Upper lobe of right lung (tissue), 1 donor: Measurements from ENCODE around the gene CYP4V2. TPM values are rescaled to one million over a fixed set of nuclear protein-coding genes. Genes with fewer than 3 reads are reported as not detected.
"Not testable (repeated sequence)": the region's sequence is repeated elsewhere in the genome, so short reads cannot be mapped to it uniquely, and the experiment has no call there.

Experiments used
- ATAC-seq: fragments of 200-7000 bp; cut with Tn5 transposase; one replicate; pipeline ENCODE4 v1.9.1; 2020; ENCODE audit warnings: mild to moderate bottlenecking, moderate library complexity
- DNase-seq: peaks from one replicate; pipeline ENCODE4 v3.0.0-alpha.2; 2020
- H3K27ac ChIP-seq: fragments of 200-600 bp; one replicate; pipeline ENCODE4 v1.8.0; 2022
- H3K27me3 ChIP-seq: fragments of 200-600 bp; one replicate; pipeline ENCODE4 v1.8.0; 2022; ENCODE audit warnings: mild to moderate bottlenecking
- H3K36me3 ChIP-seq: fragments of 200-600 bp; one replicate; pipeline ENCODE4 v1.8.0; 2022
- H3K4me1 ChIP-seq: fragments of 200-600 bp; one replicate; pipeline ENCODE4 v1.8.0; 2022
- H3K4me3 ChIP-seq: fragments of 200-600 bp; one replicate; pipeline ENCODE4 v1.8.0; 2022; ENCODE audit warnings: mild to moderate bottlenecking
- H3K9me3 ChIP-seq: fragments of 200-600 bp; one replicate; pipeline ENCODE4 v1.8.0; 2022
- intact Hi-C: fragments of 100-400 bp; cut with DNase I; formaldehyde crosslinking; loops from one replicate; pipeline ENCODE4 v1.11.0; 2022
- total RNA-seq: library from RNA; stranded (reverse); fragmentation: NEBNext Ultra II Directional; extraction: Animal tissue kit (Norgen Biotek cat#: 25700); gene quantifications from one replicate; pipeline ENCODE4 v1.2.1, GENCODE V29; 2021
- TF ChIP-seq, protein P1 (sequence below): fragments of 200-600 bp; IDR thresholded peaks from one replicate; pipeline ENCODE4 v1.8.0; 2022; ENCODE audit warnings: antibody characterized with exemption
- donor health status: DM: no; HTN: yes; CAD: no; lungs with severe emphysema.

Gene CYP4V2
- total RNA-seq, 1 donor from 2014 or later, result 35.4 TPM

DNA sequence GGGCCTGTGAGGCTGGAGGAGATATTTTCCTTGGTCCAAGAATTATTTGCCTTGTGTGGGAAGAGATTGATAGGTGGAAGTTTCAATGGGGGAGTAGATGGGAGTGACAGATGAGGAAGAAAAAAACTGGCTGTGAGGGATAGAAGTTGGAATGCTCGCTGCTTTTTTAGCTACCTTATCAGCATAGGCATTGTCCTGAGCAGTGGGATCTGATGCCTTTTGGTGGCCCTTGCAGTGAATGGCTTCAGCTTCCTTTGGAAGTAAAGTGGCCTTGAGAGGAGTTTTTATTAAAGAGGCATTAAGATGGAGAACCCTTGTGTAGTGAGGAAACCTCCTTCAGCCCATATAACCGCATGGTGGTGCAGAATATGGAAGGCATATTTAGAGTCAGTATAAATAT is 52.0 kb downstream of the CYP4V2 start:
- Histone ChIP-seq H3K27ac (no peak overlapping the region), H3K4me3 (no peak overlapping the region), H3K27me3 (no peaks in the 10 kb centered on the region), H3K36me3 (no peaks in the 10 kb centered on the region), H3K9me3 (no peaks in the 10 kb centered on the region), H3K4me1 (no peaks in the 10 kb centered on the region)
- no peak for DNase-seq
- no peak for ATAC-seq
- TF ChIP-seq, protein P1, sequence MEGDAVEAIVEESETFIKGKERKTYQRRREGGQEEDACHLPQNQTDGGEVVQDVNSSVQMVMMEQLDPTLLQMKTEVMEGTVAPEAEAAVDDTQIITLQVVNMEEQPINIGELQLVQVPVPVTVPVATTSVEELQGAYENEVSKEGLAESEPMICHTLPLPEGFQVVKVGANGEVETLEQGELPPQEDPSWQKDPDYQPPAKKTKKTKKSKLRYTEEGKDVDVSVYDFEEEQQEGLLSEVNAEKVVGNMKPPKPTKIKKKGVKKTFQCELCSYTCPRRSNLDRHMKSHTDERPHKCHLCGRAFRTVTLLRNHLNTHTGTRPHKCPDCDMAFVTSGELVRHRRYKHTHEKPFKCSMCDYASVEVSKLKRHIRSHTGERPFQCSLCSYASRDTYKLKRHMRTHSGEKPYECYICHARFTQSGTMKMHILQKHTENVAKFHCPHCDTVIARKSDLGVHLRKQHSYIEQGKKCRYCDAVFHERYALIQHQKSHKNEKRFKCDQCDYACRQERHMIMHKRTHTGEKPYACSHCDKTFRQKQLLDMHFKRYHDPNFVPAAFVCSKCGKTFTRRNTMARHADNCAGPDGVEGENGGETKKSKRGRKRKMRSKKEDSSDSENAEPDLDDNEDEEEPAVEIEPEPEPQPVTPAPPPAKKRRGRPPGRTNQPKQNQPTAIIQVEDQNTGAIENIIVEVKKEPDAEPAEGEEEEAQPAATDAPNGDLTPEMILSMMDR, result no peak
- intact Hi-C loops, result no loop called here

DNA sequence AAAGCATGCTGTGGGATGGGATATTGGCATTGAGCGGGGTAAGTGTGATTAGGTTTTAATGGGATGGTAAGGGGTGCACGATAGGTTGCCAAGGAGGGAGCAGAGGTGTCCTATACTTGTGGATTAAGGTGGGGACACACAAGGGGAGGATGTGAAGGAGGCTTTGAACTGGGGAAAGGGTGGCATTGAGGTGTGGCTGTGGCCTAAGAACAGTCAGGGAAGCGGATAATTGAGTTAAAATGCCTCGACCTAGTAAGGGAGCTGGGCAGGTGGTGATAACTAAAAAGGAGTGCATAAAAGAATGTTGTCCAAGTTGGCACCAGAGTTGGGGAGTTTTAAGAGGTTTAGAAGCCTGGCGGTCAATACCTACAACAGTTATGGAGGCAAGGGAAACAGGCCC is 53.5 kb downstream of the CYP4V2 start:
- TF ChIP-seq, protein P1, result no peak
- Histone ChIP-seq H3K36me3 (no peaks in the 10 kb centered on the region), H3K27me3 (no peaks in the 10 kb centered on the region), H3K27ac (no peak overlapping the region), H3K4me3 (no peak overlapping the region), H3K9me3 (no peaks in the 10 kb centered on the region), H3K4me1 (no peaks in the 10 kb centered on the region)
- no peak for DNase-seq
- ATAC-seq, result no peak
- intact Hi-C loops, result no loop called here

DNA sequence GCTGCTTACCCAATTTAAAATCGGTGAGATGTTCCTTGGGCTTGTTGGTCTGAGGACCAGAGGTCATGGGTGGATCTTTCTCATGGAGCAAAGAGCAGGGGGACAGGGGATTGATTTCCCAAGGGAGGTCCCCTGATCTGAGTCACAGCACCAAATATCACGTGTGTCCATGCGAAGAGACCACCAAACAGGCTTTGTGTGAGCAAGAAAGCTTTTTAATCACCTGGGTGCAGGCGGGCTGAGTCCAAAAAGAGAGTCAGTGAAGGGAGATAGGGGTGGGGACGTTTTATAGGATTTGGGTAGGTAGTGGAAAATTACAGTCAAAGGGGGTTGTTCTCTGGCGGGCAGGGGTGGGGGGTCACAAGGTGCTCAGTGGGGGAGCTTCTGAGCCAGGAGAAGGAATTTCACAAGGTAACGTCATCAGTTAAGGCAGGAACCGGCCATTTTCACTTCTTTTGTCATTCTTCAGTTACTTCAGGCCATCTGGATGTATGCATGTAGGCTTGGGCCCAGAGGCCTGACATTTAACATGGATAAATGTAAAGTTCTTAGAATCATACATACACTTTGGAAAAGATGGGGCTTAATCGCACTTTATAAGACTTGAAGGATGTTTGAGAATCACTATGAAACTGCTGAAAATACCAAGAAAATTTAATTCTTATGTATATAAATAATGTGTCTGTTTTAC is 55.8 kb downstream of the CYP4V2 start:
- DNase-seq, H3K27ac ChIP-seq, ATAC-seq, intact Hi-C loops, H3K36me3 ChIP-seq, H3K4me1 ChIP-seq, H3K9me3 ChIP-seq, H3K4me3 ChIP-seq, H3K27me3 ChIP-seq: not testable (repeated sequence)

DNA sequence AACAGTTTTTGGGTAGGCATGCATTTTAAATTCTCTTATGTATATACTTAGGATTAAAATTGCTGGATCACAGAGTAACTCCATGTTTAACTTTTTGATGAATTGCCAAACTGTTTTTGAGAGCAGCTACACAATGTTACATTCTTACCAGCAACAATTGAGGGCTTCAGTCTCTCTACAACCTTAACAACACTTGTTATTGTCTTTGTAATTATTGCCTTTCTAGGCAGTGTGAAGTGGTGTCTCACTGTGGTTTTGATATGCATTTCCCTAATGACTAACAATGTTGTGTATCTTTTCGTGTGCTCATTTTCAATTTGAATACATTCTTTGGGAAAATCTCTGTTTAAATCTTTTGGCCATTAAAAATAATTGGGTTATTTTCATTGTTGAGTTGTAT is 57.3 kb downstream of the CYP4V2 start:
- no peak for ATAC-seq
- no peak for DNase-seq
- intact Hi-C loops, result no loop called here
- H3K36me3 ChIP-seq, result no peaks in the 10 kb centered on the region
- no peak overlapping the region for H3K27ac ChIP-seq
- no peak overlapping the region for H3K4me3 ChIP-seq
- no peaks in the 10 kb centered on the region for H3K4me1 ChIP-seq
- no peaks in the 10 kb centered on the region for H3K9me3 ChIP-seq
- TF ChIP-seq, protein P1, result no peak
- no peaks in the 10 kb centered on the region for H3K27me3 ChIP-seq

DNA sequence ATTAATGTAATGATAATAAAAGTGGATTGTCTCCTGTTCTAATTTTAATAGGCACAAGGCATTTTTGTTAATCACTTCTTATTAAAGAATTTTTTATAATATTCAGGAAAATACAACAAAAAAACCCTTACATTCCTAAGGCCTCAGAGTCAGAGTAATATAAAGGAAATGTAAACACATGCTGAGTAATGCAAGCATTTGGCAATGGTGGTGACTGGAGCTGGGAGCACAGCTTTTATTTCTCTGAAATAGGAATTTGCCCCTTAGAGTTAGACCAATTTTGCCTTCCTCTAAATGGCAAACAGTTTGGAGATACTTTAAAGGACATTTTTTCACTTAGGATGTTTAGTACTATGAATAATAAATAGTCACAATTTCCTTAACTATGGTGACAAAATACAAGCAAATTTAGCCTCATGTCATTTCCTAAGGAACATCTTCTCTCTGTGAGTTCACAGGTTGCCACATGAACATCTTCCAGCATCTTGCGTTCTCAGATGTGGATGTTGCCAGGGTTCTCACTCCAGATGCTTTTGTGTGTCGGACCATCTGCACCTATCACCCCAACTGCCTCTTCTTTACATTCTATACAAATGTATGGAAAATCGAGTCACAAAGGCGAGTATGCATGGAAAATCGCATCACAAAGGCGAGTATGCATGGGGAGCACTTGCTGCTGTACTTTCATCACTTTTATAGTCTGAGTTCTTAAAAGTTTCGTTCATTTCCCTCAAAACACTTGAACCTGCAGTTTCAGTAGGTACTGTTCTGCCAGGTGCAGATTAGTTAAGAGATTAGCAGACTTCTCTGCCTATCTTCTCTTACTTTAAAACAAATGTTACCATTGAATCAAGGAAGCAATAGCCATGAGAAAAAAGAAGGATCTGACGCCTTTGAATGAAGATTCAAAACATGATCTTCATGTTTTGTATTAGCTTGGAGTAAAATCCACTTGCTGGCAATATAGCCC is 58.7 kb downstream of the CYP4V2 start:
- intact Hi-C loops, result no loop called here
- no peak overlapping the region for H3K27ac ChIP-seq
- H3K9me3 ChIP-seq, result no peaks in the 10 kb centered on the region
- no peak for DNase-seq
- TF ChIP-seq, protein P1, result no peak
- no peaks in the 10 kb centered on the region for H3K36me3 ChIP-seq
- no peaks in the 10 kb centered on the region for H3K4me1 ChIP-seq
- H3K27me3 ChIP-seq, result no peaks in the 10 kb centered on the region
- ATAC-seq, result no peak
- H3K4me3 ChIP-seq, result no peak overlapping the region

DNA sequence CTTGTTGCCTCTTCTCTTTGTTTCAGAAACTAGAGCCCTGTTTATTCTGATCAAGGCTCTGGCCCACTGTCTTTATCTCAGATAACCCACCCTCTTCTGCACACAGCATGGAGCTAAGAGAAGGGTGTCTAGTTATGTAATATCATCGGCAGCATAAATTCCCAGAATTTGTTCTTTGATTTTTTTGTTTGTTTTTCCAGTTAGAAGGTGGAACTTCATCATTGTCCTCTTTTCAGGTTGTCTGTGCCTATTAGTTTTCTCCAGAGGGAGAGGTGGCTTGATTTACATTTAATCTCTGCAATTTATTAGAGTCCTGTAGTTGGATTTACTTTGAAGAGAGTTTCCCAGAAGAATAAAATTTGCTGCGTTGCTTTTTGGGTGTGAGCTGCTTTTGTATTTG is 59.4 kb downstream of the CYP4V2 start:
- H3K36me3 ChIP-seq, result no peaks in the 10 kb centered on the region
- ATAC-seq (no peak), DNase-seq (no peak)
- H3K27ac ChIP-seq, result no peak overlapping the region
- H3K9me3 ChIP-seq, result no peaks in the 10 kb centered on the region
- no peak overlapping the region for H3K4me3 ChIP-seq
- H3K4me1 ChIP-seq, result no peaks in the 10 kb centered on the region
- intact Hi-C loops, result no loop called here
- no peaks in the 10 kb centered on the region for H3K27me3 ChIP-seq
- TF ChIP-seq, protein P1, result no peak
